HepG2 (cell line): ENCODE measurements around the gene TESPA1. TPM values are rescaled to one million over a fixed set of nuclear protein-coding genes. Genes with fewer than 3 reads are reported as not detected.

ENCODE experiments used
- ATAC-seq: fragments of 200-7000 bp; cut with Tn5 transposase; 3 replicates; pipeline ENCODE4 v1.9.1; 2020; ENCODE audit warnings: mild to moderate bottlenecking, moderate library complexity
- BruUV-seq: library from RNA; stranded (reverse); fragments of 400-500 nt; replicated peaks from 2 replicates; lab custom pipeline; 2021; lab: Mats Ljungman, UMichigan
- CTCF ChIA-PET: fragments of 300-600 bp; formaldehyde crosslinking; extraction: SDS; loops from one replicate; lab custom pipeline; 2021; ENCODE audit warnings: low total read pairs, inconsistent platforms, low intra/inter-chr PET ratio; lab: Yijun Ruan, JAX
- POLR2A ChIA-PET: fragments of 350-600 bp; sonication (Branson Sonifier 250); formaldehyde crosslinking; loops from one replicate; lab custom pipeline; 2020; ENCODE audit warnings: antibody characterized with exemption, inconsistent platforms; lab: Yijun Ruan, JAX
- DNase-seq: peaks from one replicate; pipeline ENCODE4 v3.0.0-alpha.2; 2015; ENCODE audit warnings: low spot score
- FAIRE-seq: peaks from 3 replicates; lab custom pipeline; 2011; peaks lifted over from hg19 to GRCh38; lab: Jason Lieb, UNC
- H2AFZ ChIP-seq: one replicate; pipeline ENCODE4 v1.6.1; 2011; ENCODE audit warnings: low read length, inconsistent platforms
- H3K27ac ChIP-seq: fragments of 300-600 bp; 3 replicates; pipeline ENCODE4 v1.8.0; 2011; ENCODE audit warnings: mixed run types, mild to moderate bottlenecking, mixed read lengths, low read length, inconsistent platforms; ENCODE audit not compliant: insufficient read depth; ENCODE audit errors: extremely low read length
- H3K27me3 ChIP-seq, 2 experiments: fragments of 200-600 bp in 1 of 2; 2 replicates in 1 of 2; 3 replicates in 1 of 2; pipeline versions ENCODE4 v1.6.0 to v1.8.0; 2011; ENCODE audit warnings: low read length in 2 of 2, mild to moderate bottlenecking in 2 of 2, moderate library complexity in 2 of 2, inconsistent platforms in 1 of 2; ENCODE audit not compliant: insufficient read depth in 2 of 2, control insufficient read depth in 1 of 2
- H3K36me3 ChIP-seq, 2 experiments: fragments of 200-600 bp in 1 of 2; replicated peaks in 1 of 2; 2 replicates in 1 of 2; 3 replicates in 1 of 2; pipeline versions ENCODE4 v1.5.1 to v1.8.0; 2011; ENCODE audit warnings: low read length in 2 of 2, inconsistent platforms in 1 of 2; ENCODE audit not compliant: insufficient read depth in 2 of 2, control insufficient read depth in 1 of 2
- H3K4me1 ChIP-seq: 2 replicates; pipeline ENCODE4 v1.5.1; 2012; ENCODE audit warnings: low read length, inconsistent platforms; ENCODE audit not compliant: insufficient read depth
- H3K4me2 ChIP-seq: 2 replicates; pipeline ENCODE4 v1.6.0; 2011; ENCODE audit warnings: low read depth, low read length, inconsistent platforms
- H3K4me3 ChIP-seq, 3 experiments: fragments of 200-600 bp in 1 of 3; sonication (generic), shearing (Covaris generic) in 1 of 3; replicated peaks in 1 of 3; 2 replicates each; pipeline ENCODE4 v1.5.1; 2011 to 2016; ENCODE audit warnings: low read length in 3 of 3, inconsistent platforms in 2 of 3, low read depth in 2 of 3, mild to moderate bottlenecking in 2 of 3, control low read depth in 1 of 3, mixed read lengths in 1 of 3; ENCODE audit not compliant: insufficient read depth in 1 of 3
- H3K79me2 ChIP-seq: one replicate; pipeline ENCODE4 v1.6.1; 2011; ENCODE audit warnings: low read length, inconsistent platforms; ENCODE audit not compliant: insufficient read depth
- H3K9ac ChIP-seq: 2 replicates; pipeline ENCODE4 v1.6.0; 2011; ENCODE audit warnings: mild to moderate bottlenecking, low read depth, low read length, inconsistent platforms; ENCODE audit not compliant: insufficient read depth
- H3K9me3 ChIP-seq: 2 replicates; pipeline ENCODE4 v1.5.1; 2012; ENCODE audit warnings: mild to moderate bottlenecking, low read length
- H4K20me1 ChIP-seq: 2 replicates; pipeline ENCODE4 v1.6.0; 2011; ENCODE audit warnings: inconsistent platforms, mild to moderate bottlenecking, low read length, moderate library complexity; ENCODE audit not compliant: insufficient read depth
- FOSL2 ChIP-seq: sonication (generic); formaldehyde crosslinking; IDR thresholded peaks from 2 replicates; pipeline ENCODE4 v1.4.0; 2020; ENCODE audit warnings: missing genetic modification reagents
- MAFK ChIP-seq, 2 experiments: IDR thresholded peaks in 1 of 2; conservative IDR thresholded peaks in 1 of 2; 2 replicates each; pipeline ENCODE4 v1.6.1; 2011; ENCODE audit warnings: improper control_type of control experiment in 2 of 2, low read length in 2 of 2
- SMARCC2 ChIP-seq: fragments of 450-650 bp; IDR thresholded peaks from 2 replicates; pipeline ENCODE4 v1.6.1; 2017; ENCODE audit warnings: antibody characterized with exemption, mild to moderate bottlenecking
- ZMAT3 ChIP-seq: sonication (generic); formaldehyde crosslinking; conservative IDR thresholded peaks from 2 replicates; pipeline ENCODE4 v1.7.0; 2021; ENCODE audit warnings: missing genetic modification reagents
- WGBS: methylation state at CpG from one replicate; pipeline ENCODE4 v1.1.6; 2017; ENCODE audit warnings: low lambda C conversion rate; 5-methylcytosine and 5-hydroxymethylcytosine counted together
- in situ Hi-C: cut with HindIII; loops from 2 replicates; pipeline ENCODE4 v1.10.0; 2017; ENCODE audit warnings: low pct_unique_long_range_greater_than_20kb; ENCODE audit not compliant: extremely low pct_ligation_motif_present
- intact Hi-C: fragments of 100-400 bp; cut with micrococcal nuclease; formaldehyde crosslinking; loops from one replicate; pipeline ENCODE4 v1.10.0; 2022; ENCODE audit not compliant: unreplicated experiment
- polyA plus RNA-seq, 8 experiments: library from polyadenylated mRNA; depleted of rRNA in 3 of 8; stranded (reverse) in 7 of 8; unstranded in 1 of 8; fragments of >200 nt; fragmentation: Illumina TruSeq in 4 of 8; extraction: Trizol in 4 of 8; gene quantifications; 2 replicates each; pipeline versions ENCODE4 v1.2.1 to v1.2.3, GENCODE V29; 2011 to 2016; ENCODE audit warnings: low read depth in 4 of 8, missing spikeins in 1 of 8, mixed read lengths in 1 of 8; ENCODE audit not compliant: insufficient read depth in 1 of 8
- total RNA-seq, 5 experiments: library from RNA; depleted of rRNA; stranded (reverse); fragments of >200 nt; fragmentation: Illumina TruSeq; extraction: Trizol; gene quantifications; 2 replicates each; pipeline ENCODE4 v1.2.3, GENCODE V29; 2016; ENCODE audit warnings: low read depth in 1 of 5

TESPA1 gene
- total and polyA plus RNA-seq, 2 of the 13 experiments (the other 11 are each of a cell fraction or from before 2014, with no cell fraction given) = not detected

DNA sequence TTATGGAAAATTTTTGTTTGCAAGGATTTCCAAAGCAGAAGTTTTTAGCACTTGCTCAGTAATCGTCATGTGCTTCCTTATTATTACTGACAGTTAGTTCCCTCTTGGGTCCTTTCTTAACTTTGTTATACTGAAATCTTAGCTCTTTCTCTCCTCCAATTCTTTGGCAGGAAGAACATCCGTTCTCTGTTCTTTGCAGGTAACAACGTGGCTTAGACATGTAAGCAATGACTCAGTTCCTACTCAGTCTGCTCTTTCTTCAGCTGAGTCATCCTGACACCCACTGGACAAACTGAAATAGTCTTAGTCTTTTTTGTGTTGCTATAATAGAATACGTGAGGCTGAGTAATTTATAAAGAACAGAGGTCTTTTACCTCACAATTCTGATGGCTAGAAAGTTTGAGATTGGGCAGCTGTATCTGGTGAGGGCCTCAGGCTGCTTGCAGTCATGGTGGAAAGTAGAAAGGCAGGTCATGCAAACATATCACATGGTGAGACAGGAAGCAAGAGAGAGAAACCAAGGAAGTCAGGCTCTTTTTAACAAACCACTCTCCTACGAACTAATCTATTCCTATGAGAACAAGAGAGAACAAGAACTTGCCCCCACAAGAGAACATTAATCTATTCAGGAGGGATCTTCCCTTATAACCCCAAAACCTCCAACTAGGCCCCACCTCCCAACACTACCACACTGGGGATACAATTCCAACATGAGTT is 49.2 kb downstream of the TESPA1 start:
- no peaks in the 10 kb centered on the region for H3K9me3 ChIP-seq
- peak; percentile 2 for DNase-seq
- no peaks in the 10 kb centered on the region for H3K79me2 ChIP-seq
- intact Hi-C loops = no loop called here
- FAIRE-seq = no peak
- H4K20me1 ChIP-seq = no peaks in the 10 kb centered on the region
- BruUV-seq = no TSS peak
- 12% methylated on average over 5 of the region's 5 CpGs for WGBS
- H3K36me3 ChIP-seq = no peaks in the 10 kb centered on the region
- in situ Hi-C loops = no loop called here
- no peaks in the 10 kb centered on the region for H3K4me1 ChIP-seq
- H3K27ac ChIP-seq = no peak overlapping the region
- no peak overlapping the region for H3K9ac ChIP-seq
- TF ChIP-seq FOSL2 (peak; percentile 63), ZMAT3 (CRISPR knock-in tag) (no peak)
- no peak overlapping the region for H2AFZ ChIP-seq
- ChIA-PET POLR2A (no interaction called here), CTCF (no interaction called here)
- H3K4me3 ChIP-seq = no peak overlapping the region
- ATAC-seq = no peak
- H3K27me3 ChIP-seq = no peaks in the 10 kb centered on the region; a peak in 1 of 5 replicates
- no peak overlapping the region for H3K4me2 ChIP-seq

DNA sequence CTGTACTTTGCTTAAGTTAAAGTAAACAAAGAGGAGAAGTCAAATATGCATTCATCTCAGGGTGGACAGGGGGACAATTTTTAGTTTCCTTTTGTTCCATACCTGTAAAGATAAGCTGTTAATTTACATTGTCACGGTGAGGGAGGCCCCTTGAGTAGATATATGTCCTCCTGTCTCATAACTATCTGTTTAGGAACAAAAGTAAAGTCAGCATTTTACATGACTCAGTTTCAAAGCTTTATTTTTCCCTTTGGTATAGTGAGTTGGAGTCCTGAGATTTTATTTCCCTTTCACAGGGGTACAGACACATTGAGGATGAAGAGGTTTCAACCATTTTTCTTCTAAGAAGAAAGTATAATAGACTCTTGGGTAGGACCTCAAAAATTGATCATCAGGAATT is 50.1 kb downstream of the TESPA1 start:
- Histone ChIP-seq H2AFZ (no peak overlapping the region), H3K27me3 (no peaks in the 10 kb centered on the region; a peak in 1 of 5 replicates), H3K4me1 (no peaks in the 10 kb centered on the region), H3K36me3 (no peaks in the 10 kb centered on the region), H3K9ac (no peak overlapping the region), H3K4me3 (no peak overlapping the region), H3K27ac (no peak overlapping the region), H3K9me3 (peaks cover 6% of the 10 kb centered on the region), H3K79me2 (no peaks in the 10 kb centered on the region), H3K4me2 (no peak overlapping the region), H4K20me1 (no peaks in the 10 kb centered on the region)
- WGBS = 0% methylated on average over 1 of the region's 1 CpG
- ChIA-PET CTCF (no interaction called here), POLR2A (no interaction called here)
- in situ Hi-C loops = no loop called here
- ATAC-seq (no peak), DNase-seq (no peak), FAIRE-seq (no peak)
- TF ChIP-seq SMARCC2 (no peak), MAFK (conservative IDR thresholded peaks at IDR 0.05 in 1 of 2, IDR thresholded peaks at IDR 0.05 in 1 of 2; ENCODE audit: low read length in 2 of 2) (peak; percentile 24 to 33; a peak in 2 of 4 replicates)
- intact Hi-C loops = no loop called here
- no TSS peak for BruUV-seq
